ENCODE data around the gene SLC25A51.
A peak's percentile ranks its signal among the peaks of the same experiment; 100 is the strongest.
"Not testable (repeated sequence)": the region's sequence is repeated elsewhere in the genome, so short reads cannot be mapped to it uniquely, and the experiment has no call there.

Gene SLC25A51

DNA sequence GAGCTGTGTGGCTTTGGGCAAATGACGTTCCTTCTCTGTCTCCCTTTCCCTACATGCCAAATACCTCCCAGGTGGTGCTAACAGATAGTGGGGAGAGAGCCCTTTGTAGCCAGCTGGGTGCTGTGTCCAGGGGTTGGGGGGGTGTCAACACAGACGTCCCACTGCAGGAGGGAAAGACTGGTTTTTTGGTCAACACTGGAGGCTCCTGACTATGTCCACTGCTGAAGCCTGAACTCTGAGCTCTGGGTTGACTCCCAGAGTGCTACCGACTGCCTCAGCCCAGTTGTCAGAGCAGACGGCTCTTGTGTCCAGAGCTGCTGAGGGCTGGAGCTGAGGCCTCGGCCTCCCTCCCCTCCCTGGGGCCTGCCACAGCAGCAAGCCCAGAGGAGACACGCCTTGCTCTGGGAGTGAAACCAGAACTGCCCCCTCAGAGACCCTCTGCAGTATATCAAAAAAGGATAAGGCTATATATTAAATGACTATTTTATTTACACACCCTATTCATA is 14.8 kb upstream of the SLC25A51 start:
- no peak for DNase-seq

DNA sequence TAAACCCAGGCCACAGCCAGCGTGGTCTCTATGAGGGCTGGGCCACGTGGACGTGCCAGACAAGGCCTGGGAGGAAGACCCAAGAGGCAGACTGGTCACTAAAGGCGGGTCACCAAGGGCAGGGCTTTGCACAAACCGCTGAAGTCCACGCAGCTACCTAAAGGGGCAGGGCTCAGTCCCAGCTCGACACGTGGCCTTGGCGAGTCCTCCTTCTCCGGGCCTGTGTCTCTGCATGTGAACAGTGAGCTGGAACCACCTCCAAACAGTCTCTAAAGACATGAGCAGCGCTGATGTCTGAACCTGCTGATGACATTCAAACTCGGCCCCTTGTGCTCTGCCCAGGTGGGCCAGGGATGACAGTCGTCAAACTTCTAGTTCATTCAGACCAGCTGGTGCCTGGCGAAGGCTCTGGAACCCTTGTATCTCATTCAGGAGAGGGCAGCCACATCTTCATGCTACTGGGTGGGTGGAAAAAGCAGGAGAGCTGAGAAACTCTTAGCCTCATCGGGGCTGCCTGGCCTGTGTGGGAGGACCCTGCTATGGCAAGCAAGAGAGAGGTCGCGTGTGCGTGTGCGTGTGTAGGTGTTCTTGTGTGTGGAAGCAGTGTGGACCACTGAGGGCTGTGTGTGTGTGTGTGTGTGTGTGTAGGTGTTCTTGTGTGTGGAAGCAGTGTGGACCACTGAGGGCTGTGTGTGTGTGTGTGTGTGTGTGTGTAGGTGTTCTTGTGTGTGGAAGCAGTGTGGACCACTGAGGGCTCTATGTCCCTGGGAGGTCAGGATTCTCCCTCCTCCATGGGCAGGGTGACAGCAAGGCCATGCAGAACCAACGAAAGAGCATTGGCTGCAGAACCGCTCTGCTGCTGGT is 14.1 kb upstream of the SLC25A51 start:
- DNase-seq = no peak

DNA sequence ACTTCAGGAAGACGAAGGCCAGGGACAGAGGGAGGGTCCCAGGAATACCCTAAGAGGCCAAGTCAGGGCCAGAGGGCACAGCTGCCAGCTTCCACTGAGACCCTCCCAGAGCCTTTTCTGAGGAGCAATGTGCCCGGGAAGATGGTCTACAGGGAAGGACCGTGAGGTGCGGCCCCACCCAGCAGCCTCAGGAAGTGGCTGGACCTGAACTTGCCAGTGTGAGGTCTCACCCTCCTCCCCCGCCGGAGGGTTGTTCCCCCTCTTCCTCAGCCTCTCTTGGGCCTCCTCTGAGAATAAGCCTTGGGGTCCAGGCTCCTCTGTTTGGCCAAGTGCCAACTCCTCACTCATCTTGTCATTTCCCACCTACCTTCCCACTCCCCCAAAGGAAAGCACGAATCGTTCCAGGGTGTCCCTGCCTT is 13.4 kb upstream of the SLC25A51 start:
- no peak for DNase-seq

DNA sequence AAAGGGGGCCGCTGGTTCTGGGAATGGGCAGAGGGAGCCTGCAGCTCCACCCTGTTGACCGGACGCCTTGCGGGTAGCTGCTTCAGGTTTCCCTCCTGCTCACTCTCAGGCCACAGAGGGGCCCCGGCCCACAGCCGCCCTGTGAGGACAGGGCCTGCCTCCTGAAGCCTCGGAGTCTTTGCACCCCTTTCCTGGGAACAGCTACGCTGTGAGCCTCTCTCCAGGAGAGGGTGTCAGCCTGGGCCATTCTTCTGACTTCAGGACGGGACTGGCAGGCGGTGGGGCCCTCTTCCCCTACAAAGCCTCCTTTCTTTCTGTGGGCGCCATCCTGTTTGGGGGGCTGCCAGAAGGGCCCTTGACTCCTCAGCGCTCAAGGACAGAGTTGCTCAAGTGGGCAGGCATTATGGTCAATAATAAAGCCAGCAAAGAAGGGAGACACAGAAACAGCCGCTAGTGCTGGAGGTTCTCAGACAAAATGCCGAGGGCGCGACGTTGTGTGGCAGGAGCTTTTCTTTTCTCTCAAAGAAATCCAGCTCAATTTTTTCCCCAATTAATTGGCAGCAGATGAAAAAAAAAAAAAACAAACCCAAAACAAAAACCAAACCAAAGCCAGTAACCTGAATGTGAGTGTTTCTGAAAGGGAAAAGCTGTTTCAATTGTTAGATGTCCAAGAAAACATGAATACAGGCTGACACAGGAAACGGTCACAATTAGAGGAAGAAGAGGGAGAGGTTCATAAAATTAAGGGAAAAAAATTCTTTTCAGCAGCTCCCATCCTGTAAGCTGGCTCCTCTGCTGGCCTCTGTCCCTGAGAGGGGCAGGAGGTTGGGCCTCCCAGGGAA is 12.8 kb upstream of the SLC25A51 start:
- DNase-seq = no peak

DNA sequence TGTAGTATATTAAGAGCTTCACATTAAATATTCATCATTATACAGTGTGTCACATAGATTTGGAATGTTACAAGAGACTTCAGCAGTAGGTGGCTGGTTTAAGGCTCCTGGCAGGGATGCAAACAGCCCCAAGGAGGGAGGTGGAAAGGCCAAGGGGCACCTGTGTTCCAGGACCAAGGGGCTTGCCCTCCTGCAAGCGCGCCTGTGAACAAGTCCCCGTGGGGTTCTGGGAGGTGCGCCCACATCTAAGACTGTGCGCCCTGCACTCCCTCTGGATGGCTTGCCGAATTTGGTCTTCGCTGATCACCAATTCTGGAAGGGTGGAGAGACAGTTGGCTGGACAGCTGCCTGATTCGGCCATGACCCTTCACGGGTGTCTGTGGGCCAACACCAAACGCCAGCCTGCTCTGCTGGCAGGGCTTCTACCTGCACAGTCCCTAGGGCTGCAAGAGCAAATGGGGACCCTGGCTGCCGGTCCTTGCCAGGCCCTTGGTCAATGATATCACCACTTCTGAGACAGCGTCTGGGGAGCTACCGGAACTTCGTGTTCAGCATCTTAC is 12.1 kb upstream of the SLC25A51 start:
- DNase-seq = no peak

DNA sequence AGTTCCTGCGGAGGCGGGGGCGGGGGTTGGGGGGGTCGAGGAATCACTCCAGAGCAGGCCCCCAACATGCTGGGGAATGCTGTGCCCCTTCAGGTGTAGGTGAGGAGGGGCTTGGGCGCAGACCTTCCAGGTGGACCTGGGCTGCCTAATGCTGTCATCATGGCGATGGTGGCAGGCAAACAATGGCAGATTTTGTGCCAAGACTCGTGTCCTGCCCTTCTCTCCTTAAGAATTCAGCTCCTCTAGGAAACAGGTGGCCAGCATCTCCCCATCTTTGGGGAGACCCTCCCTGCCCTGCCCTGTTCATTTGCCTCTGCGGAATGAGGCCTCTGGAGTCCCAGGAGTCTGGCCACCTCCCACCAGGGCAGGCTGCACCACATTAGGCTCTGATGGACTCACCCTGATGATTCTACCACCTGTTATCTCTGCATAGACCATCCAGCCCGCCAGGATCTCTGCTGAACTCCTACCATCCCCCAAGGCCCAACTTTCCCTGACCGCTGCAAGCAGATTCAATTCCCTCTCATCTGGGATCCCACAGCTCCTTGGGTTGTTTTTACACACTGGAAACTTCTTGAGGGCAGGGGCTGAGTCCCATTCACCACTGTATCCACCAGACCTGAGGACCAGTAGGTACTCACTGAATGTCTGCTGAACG is 10.9 kb upstream of the SLC25A51 start:
- DNase-seq = no peak

DNA sequence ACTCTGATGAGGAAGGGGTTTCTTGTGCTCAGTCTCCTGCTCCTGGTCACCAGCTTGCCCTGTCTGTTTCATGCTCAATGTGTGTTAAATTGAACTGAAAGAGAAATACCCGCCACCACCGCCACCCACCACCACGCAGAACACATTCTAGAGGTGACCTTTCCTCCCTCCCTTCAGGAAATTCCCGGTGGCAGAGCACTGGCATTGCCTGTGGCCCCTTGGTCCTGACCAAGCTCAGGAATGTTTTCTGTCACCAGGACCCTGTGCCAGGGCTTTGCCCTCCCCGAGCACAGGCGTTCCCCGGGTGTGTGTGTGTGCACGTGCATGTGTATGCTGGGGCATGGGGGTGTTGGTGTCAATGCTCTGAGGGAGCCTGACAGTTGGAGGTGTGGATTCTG is 10.2 kb upstream of the SLC25A51 start:
- no peak for DNase-seq

DNA sequence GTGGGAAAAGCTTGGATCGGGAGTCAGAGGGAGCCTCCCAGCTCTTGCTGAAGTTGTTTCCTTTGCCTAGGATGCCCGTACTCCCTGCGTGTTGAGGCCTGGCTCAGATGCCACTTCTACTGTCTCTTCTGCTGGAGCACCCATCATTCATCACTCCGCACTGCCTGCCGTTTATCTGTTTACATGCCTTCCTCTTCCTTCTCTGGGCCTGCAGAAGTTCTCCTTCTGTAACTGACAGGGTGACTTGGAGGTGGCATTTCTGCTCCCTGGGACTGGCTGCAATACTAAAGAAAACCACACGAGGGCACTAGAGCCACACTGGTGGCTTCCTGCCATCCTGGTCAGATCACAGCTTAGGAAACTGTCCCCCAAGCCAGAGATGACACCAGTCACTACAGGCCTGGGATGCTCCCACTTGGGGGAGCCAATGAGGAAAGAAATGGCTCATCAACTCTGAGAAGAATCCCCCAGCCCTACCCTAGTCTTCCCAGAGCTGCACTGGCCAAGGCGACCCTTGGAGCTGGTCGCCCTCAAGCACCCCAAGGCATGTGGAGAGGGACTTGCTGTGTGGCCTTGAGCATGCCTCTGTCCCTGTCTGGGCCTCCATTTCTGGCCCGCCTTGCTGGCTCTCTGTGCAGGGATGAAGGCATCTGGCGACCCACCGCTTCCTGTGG is 9.7 kb upstream of the SLC25A51 start:
- DNase-seq = peak; percentile 74

DNA sequence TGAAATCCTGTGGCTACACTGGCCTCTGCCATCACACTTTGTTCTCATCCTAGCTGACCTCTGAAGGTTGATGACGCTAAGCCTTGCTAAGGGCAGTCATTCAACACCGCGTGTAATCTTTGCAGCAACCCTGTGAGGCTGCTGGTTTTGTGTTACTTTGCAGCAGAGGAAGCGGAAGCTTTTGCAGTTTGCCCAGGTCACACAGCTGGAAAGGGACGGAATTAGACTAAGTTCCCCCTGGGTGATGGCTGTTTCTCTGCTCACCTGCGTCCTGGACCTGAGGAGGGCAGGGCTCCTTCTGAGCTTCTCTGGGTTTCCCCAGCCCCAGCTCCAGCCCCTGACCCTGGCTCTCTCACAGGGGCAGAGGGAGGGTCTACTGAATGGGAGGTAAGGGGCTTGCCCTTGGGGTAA is 7.3 kb upstream of the SLC25A51 start:
- DNase-seq = no peak

DNA sequence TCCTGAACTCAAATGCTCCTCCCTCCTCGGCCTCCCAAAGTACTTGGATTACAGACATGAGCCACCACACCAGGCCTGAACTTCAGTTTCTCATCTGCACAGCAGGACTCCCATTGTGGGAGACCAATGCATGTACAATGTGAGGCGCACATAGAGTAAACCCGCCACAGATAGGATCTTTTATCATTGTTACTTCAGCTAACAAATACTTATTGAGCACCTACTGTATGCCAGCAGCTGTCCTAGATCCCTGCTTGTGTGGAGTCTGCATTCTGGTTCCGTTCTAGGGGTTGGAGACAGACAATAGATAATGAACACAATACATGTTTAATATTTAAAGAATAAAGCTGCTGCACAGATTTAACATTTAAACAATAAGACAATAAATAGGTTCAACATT is 6.3 kb upstream of the SLC25A51 start:
- DNase-seq = no peak

DNA sequence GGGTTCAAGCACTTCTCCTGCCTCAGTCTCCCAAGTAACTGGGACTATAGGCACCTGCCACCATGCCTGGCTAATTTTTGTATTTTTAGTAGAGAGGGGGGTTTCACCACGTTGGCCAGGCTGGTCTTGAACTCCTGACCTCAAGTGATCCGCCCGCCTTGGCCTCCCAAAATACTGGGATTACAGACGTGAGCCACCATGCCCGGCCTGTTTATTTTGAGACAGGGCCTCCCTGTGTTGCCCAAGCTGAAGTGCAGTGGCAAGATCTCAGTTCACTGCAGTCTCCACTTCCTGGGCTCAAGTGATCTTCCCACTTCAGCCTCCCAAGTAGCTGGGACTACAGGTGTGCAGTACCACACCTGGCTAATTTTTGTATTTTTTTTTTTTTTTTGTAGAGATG is 5.9 kb upstream of the SLC25A51 start:
- not testable (repeated sequence) for DNase-seq

DNA sequence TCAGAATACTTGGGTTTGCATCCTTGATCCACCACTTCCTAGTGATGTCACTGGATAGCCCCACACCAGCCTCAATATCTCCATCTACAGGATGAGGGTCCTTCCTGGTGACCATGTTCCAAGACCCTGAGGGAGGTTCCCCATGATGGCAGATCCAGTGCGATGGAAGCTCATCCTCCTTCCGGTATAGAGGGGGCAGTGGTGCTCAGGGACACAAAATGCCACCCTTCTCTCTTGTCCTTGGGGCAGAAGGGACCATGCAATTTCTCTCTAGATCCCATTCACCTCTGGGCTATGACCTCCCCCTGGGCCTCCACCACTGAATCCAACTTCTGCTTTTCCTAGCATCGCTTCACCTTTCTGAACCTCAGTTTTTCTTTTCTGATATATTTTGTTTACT is 5.4 kb upstream of the SLC25A51 start:
- no peak for DNase-seq

DNA sequence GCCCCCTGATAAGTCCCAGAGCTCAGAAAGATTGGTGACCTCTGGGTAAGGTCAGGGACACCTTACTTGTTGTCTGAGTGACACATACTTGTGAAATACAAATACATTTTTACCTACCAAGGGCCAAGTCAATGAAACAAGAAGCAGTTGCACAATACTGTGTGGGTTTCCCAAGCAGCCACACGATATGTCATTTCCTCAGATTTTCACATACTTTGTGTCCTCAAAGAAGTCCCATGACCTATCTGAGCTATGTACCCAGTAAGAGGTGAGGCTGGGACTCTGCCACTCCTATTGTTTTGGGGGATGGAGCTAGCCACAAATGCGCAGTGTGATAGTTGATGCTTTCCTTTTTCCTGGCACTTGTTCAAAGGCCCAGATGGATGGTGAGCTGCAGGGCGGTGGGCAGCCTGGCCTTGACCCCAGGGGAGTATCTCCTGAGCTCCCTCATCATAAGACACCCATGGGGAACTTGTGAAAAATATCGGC is 4.8 kb upstream of the SLC25A51 start:
- no peak for DNase-seq

DNA sequence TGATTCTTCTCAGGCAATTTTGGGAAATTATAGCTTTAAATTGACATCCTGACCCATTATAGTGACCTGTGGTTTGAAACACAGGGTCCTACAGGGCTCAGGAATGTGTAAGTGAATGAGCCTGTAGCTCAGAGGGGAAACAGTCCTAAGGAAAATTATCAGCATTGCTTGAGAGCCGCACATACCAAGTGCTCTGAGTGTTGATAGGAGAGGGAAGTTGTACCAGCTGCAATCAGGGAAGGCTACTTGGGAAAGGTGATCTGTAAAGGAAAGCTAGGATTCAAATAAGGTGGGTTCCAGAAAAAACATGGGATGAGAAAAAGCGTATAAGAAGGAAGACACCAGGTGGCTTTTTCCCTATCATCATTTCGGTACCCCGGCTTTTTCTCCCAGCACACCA is 4.4 kb upstream of the SLC25A51 start:
- no peak for DNase-seq

DNA sequence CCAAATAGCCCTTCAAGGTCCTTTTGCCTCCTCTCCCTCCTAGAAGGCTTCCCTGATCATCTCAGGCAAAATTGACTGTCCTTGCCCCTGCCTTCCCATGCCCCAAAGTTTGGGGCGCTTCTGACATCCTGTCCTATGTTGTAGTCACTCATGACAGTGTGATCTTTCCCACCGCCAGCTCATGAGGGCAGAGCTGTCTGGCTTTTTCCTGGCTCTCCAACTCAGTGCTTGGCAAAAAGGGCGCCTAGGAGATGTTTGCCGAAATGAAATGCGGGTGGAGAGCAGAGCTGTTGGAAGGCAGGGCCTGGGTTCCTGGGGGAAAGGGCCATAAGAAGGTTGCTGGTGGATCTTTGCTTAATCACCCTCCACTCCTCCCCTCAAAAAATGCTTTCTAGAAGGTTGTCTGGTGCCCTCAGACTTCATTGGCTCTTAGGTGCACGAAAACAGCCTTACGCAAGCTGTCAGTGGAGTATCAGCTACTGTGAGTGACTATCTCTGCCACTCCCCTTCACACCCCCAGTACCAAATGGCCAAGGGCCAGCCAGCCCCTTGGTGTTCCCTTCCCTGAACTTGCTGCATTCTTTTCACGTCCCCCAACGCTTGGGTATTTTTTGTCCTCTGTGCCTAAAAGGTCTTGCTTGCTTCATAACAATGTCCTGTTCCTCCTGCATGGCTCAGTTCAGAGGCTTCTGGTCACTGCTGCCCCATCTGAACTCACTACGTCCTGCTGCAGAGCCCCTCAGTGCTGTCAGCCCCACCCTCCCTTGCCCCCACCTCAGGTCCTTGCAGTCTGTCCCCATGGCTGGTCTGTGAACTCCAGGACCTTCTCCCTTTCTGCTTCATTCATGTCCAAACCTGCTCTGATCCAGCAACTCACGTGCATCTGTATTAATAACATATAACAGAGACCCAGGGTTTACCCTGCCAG is 2.6 kb upstream of the SLC25A51 start:
- DNase-seq = no peak

DNA sequence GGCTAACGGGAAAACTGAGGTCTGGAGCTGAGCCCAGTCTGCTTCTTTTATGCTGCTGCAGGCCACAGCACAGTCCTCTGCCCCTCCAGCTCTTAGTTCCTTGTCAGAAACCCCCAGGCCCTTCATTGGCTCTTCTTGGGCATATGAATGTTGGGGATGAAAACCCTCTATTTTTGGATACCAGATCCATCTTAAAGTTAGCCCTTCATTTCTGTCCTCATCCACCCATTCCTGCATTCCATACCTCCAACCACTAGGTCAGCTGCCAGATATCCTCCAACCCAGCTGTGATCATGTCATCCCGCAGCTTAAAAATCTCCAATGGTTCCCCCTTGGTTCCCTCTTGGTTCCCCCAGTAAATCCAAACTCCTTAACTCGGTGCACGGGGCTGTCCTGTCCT is 1.8 kb upstream of the SLC25A51 start:
- DNase-seq = no peak

DNA sequence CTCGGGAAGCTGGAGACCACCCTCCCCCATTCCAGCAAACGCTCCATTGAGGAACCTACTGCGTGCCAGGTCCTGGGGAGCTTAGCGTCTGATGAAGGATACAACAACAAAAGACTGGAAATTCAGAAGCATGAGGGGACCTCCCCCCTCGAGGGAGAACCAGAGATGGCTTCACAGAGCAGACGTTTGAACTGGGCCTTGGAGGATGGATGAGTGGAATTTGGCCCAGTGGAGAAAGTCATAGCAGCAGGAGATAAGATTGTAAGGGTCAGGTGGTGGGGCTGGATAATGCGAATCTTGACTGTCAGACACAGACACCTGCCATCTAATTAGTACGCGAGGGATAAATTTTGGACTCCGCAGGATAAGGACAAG is 1.2 kb upstream of the SLC25A51 start:
- DNase-seq = no peak

DNA sequence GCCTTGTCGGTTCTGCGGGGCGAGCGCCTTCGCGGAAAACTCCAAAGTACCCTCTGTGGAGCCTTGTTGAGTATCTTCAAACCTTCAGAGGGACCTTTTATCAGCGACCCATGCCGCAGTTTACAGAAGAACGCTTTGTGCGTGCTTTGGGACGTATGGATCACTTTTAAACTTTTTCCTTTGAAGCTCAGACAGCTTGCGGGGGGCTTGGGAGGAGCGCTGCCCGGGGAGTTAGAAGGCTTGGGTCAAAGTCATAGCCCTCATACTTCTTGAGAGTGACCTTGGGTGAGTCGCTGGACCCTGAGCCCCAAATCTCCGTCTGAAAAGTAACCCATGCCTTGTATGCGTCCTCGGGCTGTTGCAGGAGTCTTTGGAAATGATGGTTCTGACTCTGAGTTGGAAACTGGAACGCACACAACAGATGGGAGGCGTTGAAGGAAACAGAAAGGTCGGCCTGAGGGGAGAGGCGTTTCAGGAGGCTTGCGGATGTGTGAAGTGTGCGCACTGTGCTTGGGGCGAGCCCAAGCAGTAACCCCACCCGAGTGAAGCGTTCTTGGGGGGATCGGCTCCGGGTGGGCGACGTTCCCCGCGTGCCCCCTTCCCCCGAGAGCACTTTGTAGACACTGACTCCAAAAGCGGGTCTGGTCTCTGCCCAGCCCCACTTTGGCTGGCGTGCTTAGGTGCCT is 661 bp upstream of the SLC25A51 start:
- no peak for DNase-seq

DNA sequence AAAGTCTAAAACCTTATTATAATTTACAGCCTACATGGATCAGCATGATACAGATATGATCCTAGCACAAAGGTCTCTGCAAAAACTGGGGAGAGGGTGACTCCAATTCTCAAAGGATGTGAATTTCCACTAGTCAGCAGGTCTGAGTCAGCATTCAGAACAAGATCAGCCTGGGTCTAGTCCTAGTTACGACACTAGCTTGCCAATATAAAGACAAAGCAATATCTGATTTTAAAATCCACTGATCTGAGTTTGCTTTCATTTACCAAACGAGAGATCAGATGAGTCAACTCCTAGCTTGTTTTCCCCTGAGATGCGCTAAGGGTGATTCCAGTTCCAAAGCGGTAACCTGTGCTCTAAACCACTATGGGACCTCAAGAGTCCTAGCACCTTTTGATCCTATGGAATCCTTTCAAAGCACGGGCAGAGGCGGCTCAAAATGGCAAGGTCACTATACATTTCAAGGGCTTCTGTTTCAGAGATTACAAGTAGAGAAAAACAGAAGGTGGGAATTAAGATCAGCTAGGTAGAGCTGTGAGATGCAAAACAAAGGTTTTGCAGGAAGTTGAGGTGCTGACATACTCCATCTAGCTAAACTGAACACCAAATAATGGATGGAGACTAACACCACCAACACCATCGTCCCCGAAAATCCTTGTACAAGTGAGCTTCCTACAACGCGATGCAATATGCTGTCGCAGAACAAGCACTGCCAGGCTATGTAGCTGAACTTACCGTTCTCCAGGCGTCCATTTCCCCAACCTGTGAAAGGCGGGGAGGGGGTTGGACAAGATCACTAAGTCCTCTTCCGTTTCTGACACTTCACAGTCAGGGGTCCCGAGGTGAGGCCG is 906 bp downstream of the SLC25A51 start:
- no peak for DNase-seq

DNA sequence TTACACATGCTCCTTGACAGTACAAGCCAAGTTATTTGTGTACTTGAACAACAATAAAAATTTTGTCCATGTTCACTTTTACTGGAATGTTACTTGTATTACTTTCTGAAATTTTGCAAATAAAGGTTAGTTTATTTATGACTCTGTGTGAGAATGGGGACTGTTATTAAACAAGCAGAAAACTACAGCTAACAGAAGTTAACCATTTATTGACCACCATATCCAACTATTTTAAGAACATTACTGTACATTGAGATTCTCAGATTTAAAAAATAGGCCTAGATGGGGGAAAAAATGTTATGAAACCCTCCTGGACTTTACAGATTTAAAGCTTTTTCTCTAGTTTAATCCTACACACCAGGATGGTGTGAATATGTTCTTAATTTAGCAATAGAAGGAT is 1.8 kb downstream of the SLC25A51 start:
- no peak for DNase-seq
